K562 (cell line): Measurements from ENCODE around the gene SIMC1. TPM values are rescaled to one million over a fixed set of nuclear protein-coding genes. Genes with fewer than 3 reads are reported as not detected.
A peak's percentile ranks its signal among the peaks of the same experiment; 100 is the strongest.

ENCODE experiments used
- ARNT ChIP-seq, 2 experiments: fragments of 450-650 bp; IDR thresholded peaks; 2 replicates each; pipeline ENCODE4 v1.6.1; 2016; ENCODE audit warnings: mild to moderate bottlenecking in 1 of 2
- MAZ ChIP-seq, 2 experiments: fragments of 450-650 bp in 1 of 2; sonication (generic) in 1 of 2; formaldehyde crosslinking; IDR thresholded peaks in 1 of 2; conservative IDR thresholded peaks in 1 of 2; 2 replicates each; pipeline versions ENCODE4 v1.4.0 to v1.5.0; 2020; ENCODE audit warnings: mild to moderate bottlenecking in 1 of 2, missing genetic modification reagents in 1 of 2
- MNT ChIP-seq, 2 experiments: fragments of 450-650 bp; conservative IDR thresholded peaks; 2 replicates each; pipeline ENCODE4 v1.6.1; 2017; ENCODE audit warnings: mild to moderate bottlenecking in 2 of 2, moderate library complexity in 2 of 2
- NBN ChIP-seq: fragments of 450-650 bp; IDR thresholded peaks from 2 replicates; pipeline ENCODE4 v1.6.1; 2016; ENCODE audit warnings: low read depth, mild to moderate bottlenecking
- PHF20 ChIP-seq: fragments of 450-650 bp; IDR thresholded peaks from 2 replicates; pipeline ENCODE4 v1.6.1; 2018; ENCODE audit not compliant: partially characterized antibody
- PML ChIP-seq: IDR thresholded peaks from 2 replicates; pipeline ENCODE4 v1.6.1; 2012; ENCODE audit warnings: low read length, inconsistent platforms
- RBM17 ChIP-seq: fragments of 200-400 bp; formaldehyde crosslinking; IDR thresholded peaks from 2 replicates; pipeline ENCODE4 v1.6.1; 2017; ENCODE audit warnings: low read depth, mild to moderate bottlenecking, low read length, borderline replicate concordance
- RNF2 ChIP-seq: sonication (generic); IDR thresholded peaks from 2 replicates; pipeline ENCODE4 v1.6.1; 2016
- TSHZ1 ChIP-seq: fragments of 250-450 bp; sonication (Bioruptor Pico); IDR thresholded peaks from 2 replicates; pipeline ENCODE4 v1.4.0; 2020; ENCODE audit warnings: mild to moderate bottlenecking, moderate library complexity
- polyA plus RNA-seq, 8 experiments: library from polyadenylated mRNA; depleted of rRNA in 4 of 8; stranded (reverse) in 5 of 8; unstranded in 3 of 8; fragments of >200 nt; fragmentation: Nextera tagmentation in 2 of 8; fragmentation: Illumina TruSeq in 1 of 8; extraction: Ambion mirVana in 2 of 8; extraction: Trizol in 1 of 8; gene quantifications; 2 replicates each; pipeline versions ENCODE4 v1.2.1 to v1.2.3, GENCODE V29; 2011 to 2014; ENCODE audit warnings: inconsistent platforms in 1 of 8, missing spikeins in 1 of 8
- total RNA-seq, 7 experiments: library from RNA; depleted of rRNA in 6 of 7; stranded (reverse); fragments of >200 nt in 6 of 7; fragmentation: Illumina TruSeq in 2 of 7; extraction: Trizol in 2 of 7; gene quantifications; 2 replicates each; pipeline versions ENCODE4 v1.2.1 to v1.2.3, GENCODE V29; 2011 to 2021; ENCODE audit warnings: low replicate concordance in 1 of 7
- TF ChIP-seq, protein P1 (sequence below): sonication (generic); formaldehyde crosslinking; IDR thresholded peaks from 2 replicates; pipeline ENCODE4 v1.8.1; 2022; ENCODE audit warnings: missing genetic modification reagents
- TF ChIP-seq, protein P2 (sequence below): sonication (generic); formaldehyde crosslinking; IDR thresholded peaks from 2 replicates; pipeline ENCODE4 v1.8.1; 2023; ENCODE audit warnings: mild to moderate bottlenecking, missing genetic modification reagents
- TF ChIP-seq, protein P3 (sequence below): fragments of 450-650 bp; IDR thresholded peaks from 2 replicates; pipeline ENCODE4 v1.6.1; 2018; ENCODE audit not compliant: partially characterized antibody

SIMC1 gene
- total and polyA plus RNA-seq, 9 of the 15 experiments (the other 6 are each of a cell fraction or from before 2014, with no cell fraction given), result 7.2 to 36.3 (median 14.7) TPM

DNA sequence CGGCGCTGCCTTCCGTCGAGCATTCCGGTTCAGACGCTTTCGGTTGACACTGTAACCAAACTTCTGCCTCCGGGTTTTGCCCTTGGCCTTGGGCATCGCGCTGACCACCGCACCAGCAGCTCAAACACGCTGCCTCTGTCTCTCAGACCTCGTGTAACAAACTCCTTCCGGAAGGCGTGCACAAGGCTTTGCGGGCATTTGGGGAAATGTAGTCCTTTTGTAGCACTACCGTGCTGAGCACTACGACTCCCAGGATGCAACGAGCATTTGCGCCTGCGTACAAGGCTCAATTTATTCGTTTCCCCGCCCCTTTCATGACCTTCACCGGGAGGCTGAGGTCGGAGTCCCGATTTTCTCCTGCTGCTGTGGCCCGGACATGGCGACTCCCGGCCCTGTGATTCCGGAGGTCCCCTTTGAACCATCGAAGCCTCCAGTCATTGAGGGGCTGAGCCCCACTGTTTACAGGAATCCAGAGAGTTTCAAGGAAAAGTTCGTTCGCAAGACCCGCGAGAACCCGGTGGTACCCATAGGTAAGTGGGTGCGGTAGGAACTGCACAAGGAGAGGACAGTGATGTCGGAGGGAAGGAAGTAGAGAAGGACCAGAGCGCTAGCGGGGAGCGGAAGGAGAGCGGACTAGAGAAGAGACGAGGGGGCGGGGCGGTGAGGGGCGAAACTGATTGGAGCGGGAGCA lies 150.4 kb downstream of the SIMC1 start, which contains the start of the genes HIGD2A and NOP16 (continued):
- TF ChIP-seq TSHZ1 (CRISPR knock-in tag) (no peak), ARNT (IDR thresholded peaks at IDR 0.05) (peak; percentile 92 to 94; a peak in 3 of 4 replicates), PHF20 (peak; percentile 99), NBN (peak; percentile 99), MAZ (CRISPR knock-in tag; conservative IDR thresholded peaks at IDR 0.05 in 1 of 2, IDR thresholded peaks at IDR 0.05 in 1 of 2) (peak; percentile 93), PML (peak; percentile 54; the same call in 1 of the 2 replicates), RNF2 (peak; percentile 89), MNT (conservative IDR thresholded peaks at IDR 0.05) (peak; percentile 98 to 99), RBM17 (no peak)
- TF ChIP-seq, protein P1, sequence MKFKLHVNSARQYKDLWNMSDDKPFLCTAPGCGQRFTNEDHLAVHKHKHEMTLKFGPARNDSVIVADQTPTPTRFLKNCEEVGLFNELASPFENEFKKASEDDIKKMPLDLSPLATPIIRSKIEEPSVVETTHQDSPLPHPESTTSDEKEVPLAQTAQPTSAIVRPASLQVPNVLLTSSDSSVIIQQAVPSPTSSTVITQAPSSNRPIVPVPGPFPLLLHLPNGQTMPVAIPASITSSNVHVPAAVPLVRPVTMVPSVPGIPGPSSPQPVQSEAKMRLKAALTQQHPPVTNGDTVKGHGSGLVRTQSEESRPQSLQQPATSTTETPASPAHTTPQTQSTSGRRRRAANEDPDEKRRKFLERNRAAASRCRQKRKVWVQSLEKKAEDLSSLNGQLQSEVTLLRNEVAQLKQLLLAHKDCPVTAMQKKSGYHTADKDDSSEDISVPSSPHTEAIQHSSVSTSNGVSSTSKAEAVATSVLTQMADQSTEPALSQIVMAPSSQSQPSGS (CRISPR knock-in tag), result no peak
- TF ChIP-seq, protein P2, sequence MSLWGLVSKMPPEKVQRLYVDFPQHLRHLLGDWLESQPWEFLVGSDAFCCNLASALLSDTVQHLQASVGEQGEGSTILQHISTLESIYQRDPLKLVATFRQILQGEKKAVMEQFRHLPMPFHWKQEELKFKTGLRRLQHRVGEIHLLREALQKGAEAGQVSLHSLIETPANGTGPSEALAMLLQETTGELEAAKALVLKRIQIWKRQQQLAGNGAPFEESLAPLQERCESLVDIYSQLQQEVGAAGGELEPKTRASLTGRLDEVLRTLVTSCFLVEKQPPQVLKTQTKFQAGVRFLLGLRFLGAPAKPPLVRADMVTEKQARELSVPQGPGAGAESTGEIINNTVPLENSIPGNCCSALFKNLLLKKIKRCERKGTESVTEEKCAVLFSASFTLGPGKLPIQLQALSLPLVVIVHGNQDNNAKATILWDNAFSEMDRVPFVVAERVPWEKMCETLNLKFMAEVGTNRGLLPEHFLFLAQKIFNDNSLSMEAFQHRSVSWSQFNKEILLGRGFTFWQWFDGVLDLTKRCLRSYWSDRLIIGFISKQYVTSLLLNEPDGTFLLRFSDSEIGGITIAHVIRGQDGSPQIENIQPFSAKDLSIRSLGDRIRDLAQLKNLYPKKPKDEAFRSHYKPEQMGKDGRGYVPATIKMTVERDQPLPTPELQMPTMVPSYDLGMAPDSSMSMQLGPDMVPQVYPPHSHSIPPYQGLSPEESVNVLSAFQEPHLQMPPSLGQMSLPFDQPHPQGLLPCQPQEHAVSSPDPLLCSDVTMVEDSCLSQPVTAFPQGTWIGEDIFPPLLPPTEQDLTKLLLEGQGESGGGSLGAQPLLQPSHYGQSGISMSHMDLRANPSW, result no peak
- TF ChIP-seq, protein P3, sequence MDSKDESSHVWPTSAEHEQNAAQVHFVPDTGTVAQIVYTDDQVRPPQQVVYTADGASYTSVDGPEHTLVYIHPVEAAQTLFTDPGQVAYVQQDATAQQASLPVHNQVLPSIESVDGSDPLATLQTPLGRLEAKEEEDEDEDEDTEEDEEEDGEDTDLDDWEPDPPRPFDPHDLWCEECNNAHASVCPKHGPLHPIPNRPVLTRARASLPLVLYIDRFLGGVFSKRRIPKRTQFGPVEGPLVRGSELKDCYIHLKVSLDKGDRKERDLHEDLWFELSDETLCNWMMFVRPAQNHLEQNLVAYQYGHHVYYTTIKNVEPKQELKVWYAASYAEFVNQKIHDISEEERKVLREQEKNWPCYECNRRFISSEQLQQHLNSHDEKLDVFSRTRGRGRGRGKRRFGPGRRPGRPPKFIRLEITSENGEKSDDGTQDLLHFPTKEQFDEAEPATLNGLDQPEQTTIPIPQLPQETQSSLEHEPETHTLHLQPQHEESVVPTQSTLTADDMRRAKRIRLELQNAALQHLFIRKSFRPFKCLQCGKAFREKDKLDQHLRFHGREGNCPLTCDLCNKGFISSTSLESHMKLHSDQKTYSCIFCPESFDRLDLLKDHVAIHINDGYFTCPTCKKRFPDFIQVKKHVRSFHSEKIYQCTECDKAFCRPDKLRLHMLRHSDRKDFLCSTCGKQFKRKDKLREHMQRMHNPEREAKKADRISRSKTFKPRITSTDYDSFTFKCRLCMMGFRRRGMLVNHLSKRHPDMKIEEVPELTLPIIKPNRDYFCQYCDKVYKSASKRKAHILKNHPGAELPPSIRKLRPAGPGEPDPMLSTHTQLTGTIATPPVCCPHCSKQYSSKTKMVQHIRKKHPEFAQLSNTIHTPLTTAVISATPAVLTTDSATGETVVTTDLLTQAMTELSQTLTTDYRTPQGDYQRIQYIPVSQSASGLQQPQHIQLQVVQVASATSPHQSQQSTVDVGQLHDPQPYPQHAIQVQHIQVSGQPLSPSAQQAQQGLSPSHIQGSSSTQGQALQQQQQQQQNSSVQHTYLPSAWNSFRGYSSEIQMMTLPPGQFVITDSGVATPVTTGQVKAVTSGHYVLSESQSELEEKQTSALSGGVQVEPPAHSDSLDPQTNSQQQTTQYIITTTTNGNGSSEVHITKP, result peak; percentile 63
